HT-29 (cell line): Measurements from ENCODE around the gene SPEG. TPM values are rescaled to one million over a fixed set of nuclear protein-coding genes. Genes with fewer than 3 reads are reported as not detected.
"Not testable (repeated sequence)": the region's sequence is repeated elsewhere in the genome, so short reads cannot be mapped to it uniquely, and the experiment has no call there.

Experiments
- DNase-seq: peaks from one replicate; pipeline ENCODE4 v3.0.0-alpha.2; 2015; ENCODE audit warnings: low spot score
- total RNA-seq: library from RNA; depleted of rRNA; stranded (reverse); fragments of >200 nt; shearing (Covaris generic); gene quantifications from 2 replicates; pipeline ENCODE4 v1.2.3, GENCODE V29; 2014

Gene SPEG
- total RNA-seq, 1 experiment from 2014 or later, result 8.3 TPM

DNA sequence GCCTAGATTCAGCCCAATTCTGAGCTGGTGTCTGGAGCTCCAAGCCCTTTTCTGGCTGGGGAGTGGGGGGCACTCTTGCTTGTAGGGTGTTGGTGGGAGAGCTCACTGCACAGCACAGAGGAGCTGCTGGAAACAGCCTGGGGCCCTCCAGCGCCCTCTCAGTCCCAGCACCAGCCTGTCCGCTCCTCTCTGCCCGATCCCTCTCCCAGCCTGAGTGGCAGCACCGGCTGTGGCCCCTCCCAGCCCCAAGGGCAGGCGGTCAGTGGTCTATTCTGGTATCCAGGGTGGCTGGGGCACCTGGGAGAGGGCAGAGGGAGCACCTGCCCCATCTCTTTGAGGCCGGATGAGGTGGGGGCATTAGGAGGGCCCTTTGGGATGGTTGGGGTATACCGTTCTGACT lies 29.7 kb upstream of the SPEG start:
- no peak for DNase-seq

DNA sequence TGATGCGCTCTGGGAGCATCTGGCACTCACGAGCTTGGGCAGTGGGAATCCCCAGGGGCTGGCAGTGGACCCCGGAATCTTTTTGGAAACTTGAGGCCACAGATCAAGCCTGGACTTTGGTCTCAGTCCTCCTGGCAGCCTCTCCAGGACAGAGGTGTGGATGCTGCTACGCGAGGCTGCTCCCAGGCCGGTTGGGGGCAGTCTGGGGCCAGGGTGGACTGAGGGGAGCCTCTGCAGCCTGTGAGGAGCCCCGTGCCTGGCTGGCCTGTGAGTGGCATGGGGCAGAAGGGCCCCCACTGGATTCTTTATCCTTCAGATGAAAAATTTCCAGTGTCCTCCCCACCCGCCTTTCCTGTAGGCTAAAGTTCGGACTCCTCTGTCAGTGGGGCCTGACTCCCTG lies 29.2 kb upstream of the SPEG start:
- DNase-seq, result no peak

DNA sequence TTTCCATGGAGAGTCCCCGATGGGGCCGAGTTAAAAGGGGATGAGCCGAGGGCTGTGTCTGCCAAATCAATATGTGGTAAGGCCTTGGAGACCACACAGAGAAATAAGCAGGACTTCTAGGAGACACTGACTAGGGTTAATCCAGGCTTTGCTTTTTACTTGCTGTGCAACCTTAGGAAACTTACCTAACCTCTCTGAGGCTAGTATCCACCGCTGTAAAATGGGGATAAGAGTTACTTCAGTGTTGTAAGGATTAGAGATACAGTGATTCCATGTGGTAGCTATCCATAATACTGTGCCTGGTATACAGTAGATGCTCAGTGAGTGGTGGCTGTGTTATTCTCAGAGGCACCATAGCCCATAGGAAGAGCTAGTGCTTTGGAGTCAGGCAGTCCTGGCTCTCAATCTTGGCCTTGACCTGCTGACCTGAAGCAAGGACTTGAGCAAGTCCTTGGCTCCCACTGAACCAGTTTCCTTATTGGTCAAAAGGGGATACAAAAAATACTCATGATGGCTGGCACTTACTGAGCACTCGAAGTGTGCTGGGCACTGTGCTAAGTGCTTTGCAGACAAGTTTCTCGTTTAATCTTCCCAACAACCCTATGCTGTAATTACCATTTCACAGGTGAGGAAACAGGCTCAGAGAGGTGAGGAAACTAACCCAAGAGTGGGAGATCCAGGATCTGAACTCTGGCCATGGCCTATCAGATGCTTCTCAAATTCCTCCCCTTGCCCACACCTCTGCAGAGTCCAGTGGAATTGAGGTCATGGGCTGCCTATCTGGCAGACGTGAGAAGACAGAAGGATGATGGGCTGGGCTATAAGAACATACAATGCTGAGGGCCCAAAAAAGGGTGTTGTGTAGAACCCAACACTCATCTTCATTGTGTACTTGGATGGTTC lies 28.4 kb upstream of the SPEG start:
- no peak for DNase-seq

DNA sequence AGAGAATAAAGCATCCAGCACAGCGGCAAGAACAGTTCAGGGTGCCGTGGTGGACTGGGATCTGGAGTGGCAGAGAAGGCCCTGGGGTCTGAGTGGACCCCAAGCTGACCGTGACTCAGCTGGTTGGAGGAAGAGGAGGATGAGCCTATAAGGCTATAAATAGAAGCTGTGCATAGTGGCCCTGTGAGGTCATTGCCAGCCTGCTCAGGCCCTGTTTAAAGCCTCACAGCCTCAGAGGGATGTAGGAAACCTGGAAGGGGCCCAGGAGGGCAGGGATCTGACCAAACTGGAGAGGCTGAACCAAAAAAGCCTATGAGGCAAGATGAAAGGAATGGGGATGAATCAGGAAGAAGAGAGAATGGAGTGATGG lies 27.8 kb upstream of the SPEG start:
- no peak for DNase-seq

DNA sequence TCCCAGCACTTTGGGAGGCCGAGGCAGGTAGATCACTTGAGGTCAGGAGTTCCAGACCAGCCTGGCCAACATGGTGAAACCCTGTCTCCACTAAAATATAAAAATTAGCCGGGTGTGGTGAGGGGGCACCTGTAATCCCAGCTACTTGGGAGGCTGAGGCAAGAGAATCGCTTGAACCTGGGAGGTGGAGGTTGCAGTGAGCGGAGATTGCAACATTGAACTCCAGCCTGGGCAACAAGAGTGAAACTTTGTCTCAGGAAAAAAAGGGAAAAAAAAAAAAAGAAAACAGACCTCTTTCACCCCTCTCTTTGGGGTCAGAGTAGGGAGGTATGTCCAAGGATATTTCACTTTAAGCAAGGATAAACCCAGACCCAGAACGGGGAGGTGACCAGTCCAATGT lies 27.3 kb upstream of the SPEG start:
- not testable (repeated sequence) for DNase-seq

DNA sequence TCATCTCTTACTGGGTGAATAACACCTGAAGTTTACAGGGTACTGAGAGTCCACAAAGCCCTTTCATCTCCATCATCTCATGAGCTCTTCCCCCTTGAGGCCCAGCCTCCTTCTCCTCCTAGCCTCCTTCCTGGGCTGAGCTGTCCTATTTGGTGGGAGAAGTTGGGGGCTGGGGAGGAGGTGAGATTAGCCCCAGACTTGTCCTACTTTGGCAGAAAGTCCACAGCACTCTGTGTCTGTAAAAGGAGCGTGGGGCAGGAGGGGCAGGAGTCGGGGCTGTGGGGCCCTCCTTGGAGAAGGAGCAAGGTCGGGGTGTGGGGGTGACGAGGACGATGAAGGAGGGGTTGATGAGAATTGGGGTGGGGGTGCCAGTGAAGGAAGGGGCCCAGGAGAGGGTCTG lies 26.4 kb upstream of the SPEG start:
- no peak for DNase-seq

DNA sequence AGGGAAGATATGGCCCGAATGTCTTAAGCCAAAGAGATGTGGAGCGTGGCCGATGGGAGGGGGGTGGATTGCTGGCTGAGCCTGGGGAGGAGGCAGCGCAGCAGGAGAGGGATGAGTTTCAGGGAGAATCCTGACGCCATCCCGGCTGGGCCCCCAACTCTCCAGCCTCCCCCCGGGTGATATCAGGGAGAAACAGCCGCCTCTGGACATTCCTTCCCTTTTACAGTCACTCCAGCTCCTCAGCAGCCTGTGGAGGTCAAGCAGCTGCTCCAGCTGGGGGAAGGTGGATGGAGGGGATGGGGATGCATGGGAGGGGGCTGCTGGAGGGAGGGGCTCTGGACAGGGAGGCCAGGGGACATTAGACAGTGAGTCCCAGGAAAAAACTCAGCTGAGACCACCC lies 26.0 kb upstream of the SPEG start:
- no peak for DNase-seq

DNA sequence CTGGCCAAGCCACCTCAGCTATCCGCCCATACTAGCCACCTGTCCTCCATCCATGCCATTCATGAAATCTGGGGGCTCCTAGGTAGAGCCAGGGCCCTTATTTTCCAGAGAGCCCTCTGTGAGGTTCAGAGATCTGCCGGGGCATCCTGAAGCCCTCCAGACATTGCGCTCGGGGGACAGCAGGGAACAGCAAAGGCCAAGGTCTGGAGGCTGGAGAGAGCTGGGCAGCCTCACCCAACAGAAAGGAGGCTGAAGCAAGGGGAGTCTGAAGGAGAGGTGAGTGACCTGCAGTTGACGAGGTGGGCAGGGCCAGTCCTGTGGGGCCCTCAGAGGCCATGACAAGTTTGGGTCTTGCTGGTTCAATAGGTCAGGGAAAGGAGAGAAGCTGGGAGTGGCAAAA lies 25.0 kb upstream of the SPEG start:
- DNase-seq, result no peak

DNA sequence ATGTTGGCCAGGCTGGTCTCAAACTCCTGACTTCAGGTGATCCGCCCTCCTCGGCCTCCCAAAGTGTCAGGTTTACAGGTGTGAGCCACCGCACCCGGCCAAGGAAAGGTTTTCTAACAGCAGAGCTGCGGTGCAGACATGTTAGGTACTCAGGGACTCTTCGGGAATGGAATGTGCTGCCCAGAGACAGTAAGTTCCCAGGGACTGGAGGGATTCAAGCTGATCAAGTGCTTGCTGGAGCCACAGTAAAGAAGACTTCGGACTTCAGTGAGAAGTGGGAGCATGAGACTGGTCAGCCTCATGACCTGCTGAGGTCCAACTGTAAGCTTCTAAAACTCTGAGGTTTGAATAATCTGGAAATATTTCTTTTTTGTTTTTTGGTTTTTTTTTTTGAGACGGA lies 24.3 kb upstream of the SPEG start:
- DNase-seq, result no peak

DNA sequence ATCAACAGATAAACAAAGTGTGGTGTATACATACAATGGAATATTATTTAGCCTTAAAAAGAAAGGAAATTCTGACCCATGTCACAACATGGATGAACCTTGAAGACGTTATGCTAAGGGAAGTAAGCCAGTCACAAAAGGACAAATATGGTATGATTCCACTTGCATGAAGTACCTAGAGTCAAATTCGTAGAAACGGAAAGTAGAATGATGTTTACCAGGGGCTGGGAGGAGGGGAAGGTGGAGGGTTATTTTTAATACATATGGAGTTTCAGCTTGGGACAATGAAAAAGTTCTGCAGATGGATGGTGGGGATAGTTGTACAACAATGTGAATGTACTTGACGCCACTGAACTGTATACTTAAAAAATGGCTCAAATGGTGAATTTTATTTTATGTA lies 19.8 kb upstream of the SPEG start:
- no peak for DNase-seq

DNA sequence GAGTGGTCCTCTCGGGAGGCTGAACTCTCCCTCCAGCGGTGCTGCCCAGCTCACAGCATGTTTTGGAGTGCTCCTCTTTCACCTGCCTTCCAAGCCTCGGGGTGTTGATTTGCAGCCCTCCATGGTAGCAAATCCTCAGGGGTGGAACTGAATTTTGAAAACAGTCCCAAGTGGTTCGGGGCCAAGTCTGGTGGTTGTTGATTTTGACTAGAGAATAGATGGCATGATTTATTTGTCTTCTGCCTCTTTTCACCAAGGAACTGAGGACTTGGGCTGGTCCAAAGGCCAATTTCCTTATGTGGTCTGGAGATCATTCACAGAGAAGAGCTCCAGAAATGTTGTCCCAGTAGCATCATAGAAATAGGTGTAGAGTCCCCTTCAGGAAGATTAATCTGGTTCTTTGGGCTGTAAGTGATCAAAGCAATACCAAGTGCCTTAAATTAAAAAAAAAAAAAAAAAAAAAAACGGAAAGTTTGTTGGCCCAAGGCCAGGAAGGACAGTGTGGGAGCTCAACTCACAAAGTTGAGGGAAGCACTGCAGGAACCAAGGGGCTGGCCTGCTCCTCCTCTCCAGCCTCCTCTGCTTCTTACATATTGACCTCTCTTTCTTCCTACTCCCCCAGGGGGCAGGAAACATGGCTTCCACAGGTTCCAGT lies 18.9 kb upstream of the SPEG start:
- no peak for DNase-seq

DNA sequence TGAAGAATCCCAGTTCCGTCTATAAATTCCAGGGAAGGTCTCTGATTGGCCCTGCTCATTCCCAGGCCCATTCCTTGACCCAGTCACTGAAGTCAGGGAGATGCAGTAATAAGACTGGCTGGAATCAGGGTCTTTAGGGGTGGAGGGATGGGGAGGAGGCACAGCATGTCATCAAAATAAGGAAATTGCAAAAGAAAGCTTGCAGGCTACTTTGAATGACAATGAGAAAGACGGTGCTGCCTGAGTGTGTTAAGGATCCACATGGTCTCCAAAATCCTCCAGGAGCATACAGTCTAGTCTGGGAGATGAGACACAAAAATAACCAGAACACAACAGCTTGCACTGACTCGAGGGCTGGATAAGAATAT lies 18.4 kb upstream of the SPEG start:
- no peak for DNase-seq

DNA sequence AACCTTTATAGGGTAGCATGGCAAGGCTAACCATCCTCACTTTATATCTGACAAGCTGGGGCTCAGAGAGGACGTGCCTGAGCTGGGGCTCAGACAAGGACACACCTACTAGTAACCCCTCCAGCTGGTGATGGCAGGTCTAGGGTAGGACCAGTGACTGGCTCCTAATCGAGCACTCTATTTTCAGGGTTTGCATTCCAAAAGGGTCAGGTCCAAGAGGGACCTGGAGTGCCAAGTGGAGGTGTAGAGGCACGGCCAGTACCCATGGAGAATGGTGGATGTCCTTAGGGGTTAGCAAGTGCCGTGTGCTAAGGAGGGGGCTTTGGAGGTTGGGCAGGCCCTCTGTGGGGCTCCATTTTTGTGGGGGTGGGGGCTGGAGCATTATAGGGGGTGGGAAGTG lies 17.7 kb upstream of the SPEG start:
- no peak for DNase-seq

DNA sequence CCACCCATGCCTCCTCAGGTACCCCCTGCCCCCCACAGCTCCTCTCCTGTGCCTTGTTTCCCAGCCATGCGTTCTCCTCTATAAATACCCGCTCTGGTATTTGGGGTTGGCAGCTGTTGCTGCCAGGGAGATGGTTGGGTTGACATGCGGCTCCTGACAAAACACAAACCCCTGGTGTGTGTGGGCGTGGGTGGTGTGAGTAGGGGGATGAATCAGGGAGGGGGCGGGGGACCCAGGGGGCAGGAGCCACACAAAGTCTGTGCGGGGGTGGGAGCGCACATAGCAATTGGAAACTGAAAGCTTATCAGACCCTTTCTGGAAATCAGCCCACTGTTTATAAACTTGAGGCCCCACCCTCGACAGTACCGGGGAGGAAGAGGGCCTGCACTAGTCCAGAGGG lies 17.3 kb upstream of the SPEG start:
- no peak for DNase-seq

DNA sequence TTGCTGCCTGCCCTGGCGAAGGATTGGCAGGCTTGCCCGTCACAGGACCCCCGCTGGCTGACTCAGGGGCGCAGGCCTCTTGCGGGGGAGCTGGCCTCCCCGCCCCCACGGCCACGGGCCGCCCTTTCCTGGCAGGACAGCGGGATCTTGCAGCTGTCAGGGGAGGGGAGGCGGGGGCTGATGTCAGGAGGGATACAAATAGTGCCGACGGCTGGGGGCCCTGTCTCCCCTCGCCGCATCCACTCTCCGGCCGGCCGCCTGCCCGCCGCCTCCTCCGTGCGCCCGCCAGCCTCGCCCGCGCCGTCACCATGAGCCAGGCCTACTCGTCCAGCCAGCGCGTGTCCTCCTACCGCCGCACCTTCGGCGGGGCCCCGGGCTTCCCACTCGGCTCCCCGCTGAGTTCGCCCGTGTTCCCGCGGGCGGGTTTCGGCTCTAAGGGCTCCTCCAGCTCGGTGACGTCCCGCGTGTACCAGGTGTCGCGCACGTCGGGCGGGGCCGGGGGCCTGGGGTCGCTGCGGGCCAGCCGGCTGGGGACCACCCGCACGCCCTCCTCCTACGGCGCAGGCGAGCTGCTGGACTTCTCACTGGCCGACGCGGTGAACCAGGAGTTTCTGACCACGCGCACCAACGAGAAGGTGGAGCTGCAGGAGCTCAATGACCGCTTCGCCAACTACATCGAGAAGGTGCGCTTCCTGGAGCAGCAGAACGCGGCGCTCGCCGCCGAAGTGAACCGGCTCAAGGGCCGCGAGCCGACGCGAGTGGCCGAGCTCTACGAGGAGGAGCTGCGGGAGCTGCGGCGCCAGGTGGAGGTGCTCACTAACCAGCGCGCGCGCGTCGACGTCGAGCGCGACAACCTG lies 16.3 kb upstream of the SPEG start, which contains the start of gene DES:
TSS of gene DES (plus strand) at position 223 of the 857 bp plus-strand sequence. CDS start at position 309, 86 bp downstream.
- DNase-seq, result no peak

DNA sequence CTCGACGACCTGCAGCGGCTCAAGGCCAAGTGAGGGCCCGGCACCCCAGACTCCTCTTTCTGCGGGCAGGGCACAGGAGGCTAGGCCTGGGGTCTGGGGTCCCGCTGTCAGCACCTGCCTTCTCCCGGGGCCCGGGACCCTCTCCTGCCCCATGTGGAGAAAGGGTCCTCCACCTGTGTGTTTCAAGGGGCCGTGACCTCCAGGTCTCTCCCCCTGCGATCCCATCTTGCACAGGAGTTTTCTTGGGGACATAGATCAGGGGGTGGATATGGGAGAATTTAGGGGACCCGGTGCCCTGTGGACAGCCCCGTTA lies 15.7 kb upstream of the SPEG start:
- no peak for DNase-seq

DNA sequence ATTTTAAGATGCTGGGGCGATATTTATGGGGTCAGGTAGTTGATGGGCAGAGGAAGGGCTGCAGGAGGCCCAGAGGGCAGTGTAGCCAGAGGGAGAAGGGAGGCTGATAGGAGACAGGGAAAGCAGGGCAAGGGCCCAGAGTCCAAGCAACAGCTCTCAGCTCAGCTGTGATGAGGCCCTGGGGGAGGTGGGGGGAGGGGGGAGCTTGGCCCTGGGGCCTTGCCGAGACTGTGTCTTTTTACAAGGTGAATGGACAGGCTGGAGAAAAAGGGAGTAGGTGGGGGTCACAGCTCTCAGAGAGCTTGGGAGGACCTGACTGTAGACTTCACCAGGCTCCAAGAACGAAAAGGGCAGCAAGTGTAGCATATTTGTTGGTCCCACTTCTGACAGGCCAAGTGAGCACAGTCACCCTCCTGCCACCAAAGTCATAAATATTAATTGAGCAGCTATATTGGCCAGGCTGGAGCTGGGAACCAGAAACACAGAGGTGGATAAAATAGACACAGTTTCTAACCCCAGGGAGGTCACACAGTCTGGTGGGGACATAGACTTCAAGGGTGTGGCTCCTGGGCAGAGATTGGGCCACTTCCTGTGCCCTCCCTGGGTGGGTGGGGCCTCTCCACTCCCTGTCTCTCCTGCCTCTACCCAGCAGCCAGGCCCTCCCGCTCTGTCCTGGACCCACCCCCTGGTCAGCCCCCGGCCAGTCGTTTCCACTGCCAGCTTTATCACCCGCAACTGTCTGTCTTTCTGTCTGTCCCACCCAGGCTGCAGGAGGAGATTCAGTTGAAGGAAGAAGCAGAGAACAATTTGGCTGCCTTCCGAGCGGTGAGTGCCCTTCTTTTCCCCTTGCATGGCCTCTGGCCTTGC lies 15.1 kb upstream of the SPEG start:
- DNase-seq, result no peak

DNA sequence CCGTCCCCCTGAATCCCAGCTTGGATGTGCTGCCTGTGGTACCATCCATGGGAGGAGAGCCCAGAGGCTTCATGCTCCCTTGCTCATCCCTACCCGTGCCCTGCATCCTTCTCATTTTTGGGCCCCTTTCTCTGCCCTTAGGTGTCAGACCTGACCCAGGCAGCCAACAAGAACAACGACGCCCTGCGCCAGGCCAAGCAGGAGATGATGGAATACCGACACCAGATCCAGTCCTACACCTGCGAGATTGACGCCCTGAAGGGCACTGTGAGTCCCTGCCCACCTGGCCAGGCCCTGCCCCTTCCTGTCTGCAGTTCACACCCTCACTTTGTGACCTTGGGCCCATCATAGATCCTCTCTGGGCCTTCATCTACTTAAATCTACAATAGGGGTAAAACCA lies 14.0 kb upstream of the SPEG start:
- no peak for DNase-seq

DNA sequence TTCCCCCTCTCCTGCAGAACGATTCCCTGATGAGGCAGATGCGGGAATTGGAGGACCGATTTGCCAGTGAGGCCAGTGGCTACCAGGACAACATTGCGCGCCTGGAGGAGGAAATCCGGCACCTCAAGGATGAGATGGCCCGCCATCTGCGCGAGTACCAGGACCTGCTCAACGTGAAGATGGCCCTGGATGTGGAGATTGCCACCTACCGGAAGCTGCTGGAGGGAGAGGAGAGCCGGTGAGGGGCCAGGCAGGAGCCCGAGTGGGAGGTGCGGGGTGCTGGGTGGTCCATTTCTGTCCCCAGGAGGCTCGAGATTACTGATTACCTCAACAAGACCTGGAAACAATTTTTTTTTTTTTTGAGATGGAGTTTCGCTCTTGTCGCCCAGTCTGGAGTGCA lies 13.3 kb upstream of the SPEG start:
- no peak for DNase-seq

DNA sequence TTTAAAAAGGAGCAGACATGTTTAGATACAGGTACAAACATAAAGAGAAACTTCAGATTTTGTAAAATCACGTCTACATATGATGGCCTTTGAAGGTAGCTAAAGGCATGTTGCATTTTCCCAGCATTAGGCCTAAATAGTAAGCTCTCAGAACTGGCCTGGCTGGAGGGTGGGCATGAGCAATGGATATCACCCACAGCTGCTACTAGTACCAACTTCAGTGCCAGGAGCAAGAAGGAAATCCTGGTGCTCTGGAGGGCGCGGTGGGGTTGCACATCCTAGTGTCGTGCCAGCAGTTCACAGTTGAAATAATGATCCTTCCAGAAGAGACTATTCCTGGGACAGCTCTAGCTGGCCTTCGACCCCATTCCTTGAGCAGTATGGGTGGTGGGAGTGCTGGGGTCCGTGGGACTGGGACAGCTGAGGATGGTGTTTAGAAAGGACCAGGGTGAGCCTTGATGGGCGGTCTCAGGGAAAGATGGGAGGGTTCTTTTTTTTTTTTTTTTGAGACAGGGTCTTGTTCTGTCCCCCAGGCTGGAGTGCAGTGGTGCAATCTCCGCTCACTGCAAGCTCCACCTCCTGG lies 11.6 kb upstream of the SPEG start:
- DNase-seq, result no peak
